Measurements from ENCODE around the gene NISCH. TPM values are rescaled to one million over a fixed set of nuclear protein-coding genes. Genes with fewer than 3 reads are reported as not detected.

NISCH gene
- total RNA-seq, 1 experiment from 2014 or later = 104 TPM

GRCh38 chr3:52423173-52423572 lies 32.2 kb upstream of the NISCH start:
- Histone ChIP-seq H2AK5ac (ENCODE audit: insufficient read length, low read length) (no peak overlapping the region), H4K91ac (ENCODE audit: insufficient read length, low read depth, low read length) (no peak overlapping the region), H2BK5ac (ENCODE audit: insufficient read length, low read length) (no peak overlapping the region), H4K5ac (ENCODE audit: insufficient read length, low read depth, low read length) (no peak overlapping the region), H3K27me3 (ENCODE audit: insufficient read depth, low read length) (no peaks in the 10 kb centered on the region), H3K9ac (ENCODE audit: extremely low read depth, insufficient read length, low read length) (no peak overlapping the region), H3K4ac (ENCODE audit: low read depth, low read length) (no peak overlapping the region), H2BK15ac (ENCODE audit: low read depth, low read length) (no peak overlapping the region), H4K20me1 (ENCODE audit: control insufficient read depth, insufficient read depth, insufficient read length) (no peaks in the 10 kb centered on the region), H3K18ac (ENCODE audit: insufficient read length, low read depth, low read length) (no peak overlapping the region), H2BK12ac (ENCODE audit: insufficient read length, low read depth, low read length) (no peak overlapping the region), H3K79me2 (ENCODE audit: insufficient read depth, low read length) (no peaks in the 10 kb centered on the region), H3K9me3 (ENCODE audit: control insufficient read depth, low read depth, low read length) (no peaks in the 10 kb centered on the region), H3K23ac (ENCODE audit: insufficient read length, low read depth, low read length) (no peak overlapping the region), H3K79me1 (ENCODE audit: insufficient read depth, low read depth, low read length, poor library complexity, severe bottlenecking) (no peaks in the 10 kb centered on the region), H3K56ac (ENCODE audit: insufficient read length, low read depth, low read length) (no peak overlapping the region), H4K8ac (replicated peaks; ENCODE audit: insufficient read length, low read depth, low read length) (no peak overlapping the region), H3K27ac (ENCODE audit: insufficient read length, low read depth, low read length) (no peak overlapping the region), H3K23me2 (ENCODE audit: insufficient read length, low read depth, low read length, poor library complexity, severe bottlenecking) (no peaks in the 10 kb centered on the region), H2BK20ac (ENCODE audit: low read depth, low read length, poor library complexity, severe bottlenecking) (no peak overlapping the region), H3T11ph (ENCODE audit: low read length) (no peak overlapping the region), H3K14ac (ENCODE audit: insufficient read depth, low read length) (no peak overlapping the region; the same call in 1 of the 2 replicates), H3K4me2 (ENCODE audit: insufficient read depth, insufficient read length, low read length) (no peak overlapping the region), H3K4me1 (ENCODE audit: insufficient read depth, low read length) (peaks cover 3% of the 10 kb centered on the region; the same call in 1 of the 2 replicates), H2BK120ac (ENCODE audit: low read depth, low read length, poor library complexity, severe bottlenecking) (no peak overlapping the region), H2AFZ (ENCODE audit: low read length) (no peak overlapping the region)
- Mint-ChIP-seq H3K4me1 (peaks cover 15 to 16% of the 10 kb centered on the region in 2 experiments), H3K4me3 (no peak overlapping the region), H3K27ac (no peak overlapping the region), H3K27me3 (ENCODE audit: low read depth) (no peaks in the 10 kb centered on the region), H3K9me3 (no peaks in the 10 kb centered on the region), H3K36me3 (ENCODE audit: insufficient read depth in 1 of 3, low read depth in 3 of 3) (no peaks in the 10 kb centered on the region)
- no peak for DNase-seq
- no CpG with 5 or more reads among the region's 5 CpGs for WGBS (ENCODE audit: extremely low coverage, insufficient read length, low lambda C conversion rate)
- TF ChIP-seq, protein P1, sequence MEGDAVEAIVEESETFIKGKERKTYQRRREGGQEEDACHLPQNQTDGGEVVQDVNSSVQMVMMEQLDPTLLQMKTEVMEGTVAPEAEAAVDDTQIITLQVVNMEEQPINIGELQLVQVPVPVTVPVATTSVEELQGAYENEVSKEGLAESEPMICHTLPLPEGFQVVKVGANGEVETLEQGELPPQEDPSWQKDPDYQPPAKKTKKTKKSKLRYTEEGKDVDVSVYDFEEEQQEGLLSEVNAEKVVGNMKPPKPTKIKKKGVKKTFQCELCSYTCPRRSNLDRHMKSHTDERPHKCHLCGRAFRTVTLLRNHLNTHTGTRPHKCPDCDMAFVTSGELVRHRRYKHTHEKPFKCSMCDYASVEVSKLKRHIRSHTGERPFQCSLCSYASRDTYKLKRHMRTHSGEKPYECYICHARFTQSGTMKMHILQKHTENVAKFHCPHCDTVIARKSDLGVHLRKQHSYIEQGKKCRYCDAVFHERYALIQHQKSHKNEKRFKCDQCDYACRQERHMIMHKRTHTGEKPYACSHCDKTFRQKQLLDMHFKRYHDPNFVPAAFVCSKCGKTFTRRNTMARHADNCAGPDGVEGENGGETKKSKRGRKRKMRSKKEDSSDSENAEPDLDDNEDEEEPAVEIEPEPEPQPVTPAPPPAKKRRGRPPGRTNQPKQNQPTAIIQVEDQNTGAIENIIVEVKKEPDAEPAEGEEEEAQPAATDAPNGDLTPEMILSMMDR (conservative IDR thresholded peaks at IDR 0.05) = no peak

Measured in H9 (cell line).